Measurements from ENCODE around the gene EOLA1.
A peak's percentile ranks its signal among the peaks of the same experiment; 100 is the strongest.
"Not testable (repeated sequence)": the region's sequence is repeated elsewhere in the genome, so short reads cannot be mapped to it uniquely, and the experiment has no call there.

EOLA1 gene

DNA sequence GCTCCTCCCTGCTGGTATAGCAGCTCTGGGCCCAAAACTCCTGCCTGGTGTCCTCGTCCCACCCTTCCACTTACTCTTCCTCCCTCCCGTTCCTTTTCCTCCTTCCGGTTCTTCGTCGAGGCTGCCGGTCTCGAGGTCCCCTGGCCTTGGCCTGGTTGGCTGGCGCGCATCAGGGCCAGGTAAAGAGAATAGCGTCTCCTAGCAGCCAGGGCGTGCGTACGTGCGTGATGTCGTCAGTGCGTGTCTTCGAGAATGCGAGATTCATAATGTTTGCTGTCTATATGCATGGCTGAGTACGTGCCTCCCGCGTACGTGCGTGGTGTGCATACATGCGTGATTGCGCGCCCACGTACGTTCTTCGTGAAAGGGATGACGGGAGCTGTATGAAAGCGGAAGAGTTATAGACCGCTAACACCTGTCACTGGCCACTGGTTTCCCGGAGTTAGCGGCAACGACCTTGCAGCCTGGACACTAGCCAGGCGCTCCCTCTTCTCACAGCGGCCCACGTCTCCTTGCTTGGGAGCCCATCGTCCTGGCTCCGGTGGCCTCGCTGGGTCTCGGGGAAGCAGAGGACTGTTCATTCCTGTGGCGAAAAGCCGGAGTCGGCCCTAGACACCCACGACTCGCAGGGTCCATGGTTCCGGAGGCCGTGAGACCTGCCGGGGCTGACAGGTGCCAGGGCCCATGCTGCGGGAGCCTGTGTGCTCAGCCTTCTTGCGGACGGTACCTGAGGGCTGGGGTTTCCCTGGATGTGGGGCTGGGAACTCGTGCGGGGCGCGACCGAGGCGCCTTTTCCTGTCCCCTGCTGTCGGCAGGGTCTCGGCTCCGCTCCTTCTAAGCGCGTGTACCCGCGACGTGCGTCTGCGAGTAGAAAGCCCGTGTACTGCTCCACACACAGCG, at the start of gene EOLA1:
Gene EOLA1 (plus strand): TSS at position 392 of the 900 bp plus-strand sequence. CDS start 4,619 bp downstream, outside the sequence.
- DNase-seq (ENCODE audit: low read depth): peak; percentile 98

GRCh38 chrX:149491812-149492211, 49.0 kb upstream of the EOLA1 start:
- DNase-seq (ENCODE audit: low read depth): no peak

DNA sequence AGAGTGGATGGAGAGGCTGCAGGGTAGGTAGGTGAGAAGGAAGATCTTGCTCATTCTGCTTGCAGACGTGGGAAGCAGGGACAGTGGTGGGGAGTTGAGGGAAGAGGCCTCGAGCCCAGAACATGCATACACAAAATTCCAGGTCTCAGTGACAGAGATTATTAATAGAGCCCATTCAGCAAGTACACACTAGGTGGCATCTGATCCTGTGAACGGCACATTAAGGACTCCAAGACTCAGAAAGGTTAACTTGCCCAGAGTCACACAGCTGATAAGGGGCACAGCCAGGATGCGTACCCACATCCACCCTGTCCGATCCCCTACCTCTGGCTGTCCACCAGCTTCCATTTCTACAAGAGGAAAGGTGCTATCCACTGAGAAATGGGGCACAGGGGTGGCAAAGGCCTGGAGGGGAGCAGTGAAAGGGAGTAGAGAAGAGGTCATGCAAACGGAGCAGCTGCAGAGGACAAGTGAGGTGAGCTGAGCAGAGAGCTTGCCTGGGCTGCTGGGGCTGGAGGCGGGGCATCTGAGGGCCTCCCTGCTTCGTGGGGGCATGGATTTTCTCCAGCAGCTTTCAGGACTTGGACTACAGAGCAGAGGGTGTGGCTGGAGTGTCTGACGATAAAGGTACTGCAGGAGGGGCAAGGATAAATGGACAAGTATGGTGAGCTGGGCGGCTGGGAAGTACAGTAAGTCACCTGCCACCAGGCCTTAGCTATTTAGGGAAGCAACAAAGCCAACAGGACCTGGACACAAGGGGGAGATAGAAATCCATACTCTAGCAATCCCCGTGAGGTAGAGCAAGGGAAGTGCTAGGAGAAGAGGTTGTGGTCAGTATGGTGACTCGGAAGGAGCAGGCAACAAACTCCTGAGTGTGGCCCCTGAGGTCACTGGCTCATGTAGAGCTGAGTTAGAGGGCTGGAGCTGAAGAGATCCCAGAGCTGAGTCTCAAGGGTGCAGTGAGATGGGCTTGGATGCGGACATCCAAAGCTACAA, 46.9 kb upstream of the EOLA1 start:
- DNase-seq (ENCODE audit: low read depth): no peak

DNA sequence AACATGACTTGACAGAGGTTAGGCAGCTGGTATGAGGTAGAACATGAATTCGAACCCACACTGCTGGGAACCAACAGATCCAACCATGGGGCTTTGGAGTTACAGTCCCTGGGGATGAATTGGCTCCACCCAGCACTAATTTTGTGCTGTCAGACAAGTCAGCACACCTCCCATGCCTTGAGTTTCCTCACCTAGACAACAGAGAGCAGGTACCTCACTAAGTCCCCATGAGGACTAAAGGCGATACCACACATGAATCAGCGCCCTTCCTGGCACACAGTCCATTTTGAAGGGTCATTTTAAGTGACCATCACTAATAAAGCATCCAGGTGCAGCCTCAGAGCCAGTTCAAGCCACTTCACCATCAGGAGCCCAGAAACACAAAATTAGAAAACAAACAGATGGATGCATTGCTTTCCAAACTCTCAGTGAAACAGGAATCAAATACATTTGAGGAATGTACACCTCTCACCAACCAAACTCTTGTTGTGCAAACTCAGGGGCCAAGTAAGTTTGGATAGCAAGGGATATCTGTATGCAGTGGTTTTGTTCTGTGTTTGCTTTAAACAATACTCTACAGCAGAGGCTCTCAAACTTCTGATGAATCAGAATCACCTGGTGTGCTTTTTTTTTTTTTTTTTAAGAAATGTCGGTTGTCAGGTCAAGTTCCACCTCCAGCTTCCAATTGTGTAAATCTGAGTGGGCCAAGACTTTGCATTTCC, 45.8 kb upstream of the EOLA1 start:
- no peak for DNase-seq (ENCODE audit: low read depth)

GRCh38 chrX:149495573-149496071, 45.2 kb upstream of the EOLA1 start:
- peak; percentile 58 for DNase-seq (ENCODE audit: low read depth)

GRCh38 chrX:149497054-149497453, 43.8 kb upstream of the EOLA1 start:
- no peak for DNase-seq (ENCODE audit: low read depth)

GRCh38 chrX:149497626-149498025, 43.2 kb upstream of the EOLA1 start:
- peak; percentile 63 for DNase-seq (ENCODE audit: low read depth)

DNA sequence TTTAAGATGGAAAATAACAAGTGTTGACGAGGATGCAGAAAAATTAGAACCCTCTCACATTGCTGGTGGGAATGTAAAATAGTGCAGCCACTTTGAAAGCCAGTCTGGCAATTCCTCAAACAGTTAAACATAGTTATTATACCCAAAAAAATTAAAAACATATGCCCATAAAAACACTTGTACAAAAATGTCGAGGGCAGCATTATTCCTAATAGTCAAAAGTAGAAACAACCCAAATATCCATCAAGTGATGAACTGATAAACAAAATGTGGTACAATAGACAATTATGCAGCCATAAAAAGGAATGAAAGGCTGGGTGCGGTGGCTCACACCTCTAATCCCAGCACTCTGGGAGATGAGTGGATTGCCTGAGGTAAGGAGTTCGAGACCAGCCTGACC, 42.0 kb upstream of the EOLA1 start:
- no peak for DNase-seq (ENCODE audit: low read depth)

- DNase-seq (ENCODE audit: low read depth): no peak
These were observed 41.0 kb upstream of the EOLA1 start for GRCh38 chrX:149499766-149500165.

- DNase-seq (ENCODE audit: low read depth): not testable (repeated sequence)
These were observed 37.9 kb upstream of the EOLA1 start for GRCh38 chrX:149502923-149503322.

- DNase-seq (ENCODE audit: low read depth): peak; percentile 60
These were observed 37.4 kb upstream of the EOLA1 start for GRCh38 chrX:149503446-149503845.

GRCh38 chrX:149504226-149504914, 36.4 kb upstream of the EOLA1 start:
- no peak for DNase-seq (ENCODE audit: low read depth)

DNA sequence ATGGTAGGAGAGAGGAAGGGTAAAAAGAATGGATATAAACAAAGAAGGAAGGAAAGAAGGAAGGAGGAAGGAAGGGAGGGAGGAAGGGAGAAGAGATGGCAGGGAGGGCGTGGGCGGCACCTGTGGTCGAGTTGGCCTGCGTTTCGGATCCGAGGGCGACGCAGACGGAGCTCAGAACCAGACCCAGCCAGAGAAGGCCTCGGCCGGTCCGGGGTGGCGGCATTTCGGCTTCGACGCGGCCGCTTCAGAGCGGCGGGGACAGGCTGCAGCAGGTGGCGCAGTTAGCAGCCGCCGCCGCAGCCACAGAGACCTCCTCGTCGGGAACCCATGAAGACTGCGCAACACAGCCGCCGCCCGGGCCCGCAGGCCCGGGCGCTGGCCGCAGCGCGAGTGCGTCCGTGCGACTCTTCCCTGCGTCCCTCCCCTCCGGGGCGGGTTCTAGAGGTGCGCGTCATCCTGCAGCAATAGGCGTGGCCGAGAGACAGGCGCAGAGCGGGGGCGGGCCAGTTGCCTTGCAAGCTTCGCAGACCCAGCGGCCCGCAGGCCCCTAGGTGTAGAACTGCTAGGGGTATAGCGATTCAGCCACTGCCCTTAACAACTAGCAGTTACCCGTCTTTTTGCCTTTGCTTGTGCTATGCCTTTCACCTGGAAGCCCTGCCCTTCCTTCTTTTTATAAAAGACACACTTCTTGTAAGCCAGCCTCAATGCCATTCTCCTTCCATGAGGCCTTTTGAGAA, 35.7 kb upstream of the EOLA1 start, which contains the start of gene IDS:
Gene IDS (minus strand): TSS at position 392 of the 737 bp plus-strand sequence. CDS start 169 bp downstream, at position 223.
- DNase-seq (ENCODE audit: low read depth): peak; percentile 80

GRCh38 chrX:149505671-149506070, 35.1 kb upstream of the EOLA1 start:
- DNase-seq (ENCODE audit: low read depth): no peak

DNA sequence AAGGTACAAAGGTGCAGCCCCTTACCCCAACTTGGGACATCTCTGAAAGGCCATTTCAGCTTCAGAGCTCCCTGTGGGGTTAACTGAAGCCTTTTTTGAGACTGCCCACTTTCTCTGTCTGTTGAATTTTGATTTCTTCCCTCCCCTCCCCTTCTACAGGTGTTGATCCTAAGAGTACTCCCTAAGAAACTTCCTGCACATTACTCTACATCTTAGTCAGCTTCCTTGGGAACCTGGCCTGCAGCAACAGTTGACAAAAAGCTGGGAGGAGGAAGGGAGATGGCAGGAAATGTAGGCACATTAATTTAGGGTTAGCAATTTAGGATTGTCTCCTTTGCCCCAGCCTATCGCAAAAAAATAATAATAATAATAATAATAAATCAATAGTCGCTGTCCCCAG, 34.5 kb upstream of the EOLA1 start:
- DNase-seq (ENCODE audit: low read depth): no peak

DNA sequence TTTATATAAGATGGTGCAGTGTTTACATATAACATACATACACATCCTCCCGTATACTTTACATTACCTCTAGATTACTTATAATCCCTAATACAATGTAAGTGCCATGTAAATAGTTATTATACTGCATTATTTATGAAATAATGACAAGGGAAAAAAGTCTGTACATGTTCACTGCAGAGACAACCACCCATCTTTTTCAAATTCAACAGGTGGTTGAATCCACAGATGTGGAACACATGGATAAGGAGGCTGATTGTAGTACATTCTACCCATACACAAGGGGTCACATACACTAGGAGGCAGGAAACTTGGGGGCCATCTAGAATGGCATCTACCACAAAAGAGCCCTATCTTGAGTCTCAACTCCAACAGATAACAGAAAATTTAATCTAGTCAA, 32.3 kb upstream of the EOLA1 start:
- DNase-seq (ENCODE audit: low read depth): no peak

- no peak for DNase-seq (ENCODE audit: low read depth)
These were observed 30.4 kb upstream of the EOLA1 start for GRCh38 chrX:149510386-149510785.

- DNase-seq (ENCODE audit: low read depth): no peak
These were observed 29.7 kb upstream of the EOLA1 start for GRCh38 chrX:149511081-149511480.

- DNase-seq (ENCODE audit: low read depth): peak; percentile 11
These were observed 28.5 kb upstream of the EOLA1 start for GRCh38 chrX:149512225-149512885.

Data from fibroblast of gingiva (primary cell).